GM15510 (cell line): Measurements from ENCODE around the gene ANKRD33B.

Experiments
- POLR2A ChIP-seq: IDR thresholded peaks from 3 replicates; pipeline ENCODE4 v1.6.1; 2011; ENCODE audit warnings: borderline replicate concordance; ENCODE audit not compliant: insufficient read length; ENCODE audit errors: extremely low read depth

ANKRD33B gene

GRCh38 chr5:10701567-10702039, 137.7 kb downstream of the ANKRD33B start:
- TF ChIP-seq POLR2A, result no peak

- TF ChIP-seq POLR2A, result no peak
These were observed 138.3 kb downstream of the ANKRD33B start for GRCh38 chr5:10702040-10702629.

- TF ChIP-seq POLR2A, result no peak
These were observed 139.1 kb downstream of the ANKRD33B start for GRCh38 chr5:10702911-10703491.

GRCh38 chr5:10703676-10704075, 139.8 kb downstream of the ANKRD33B start:
- TF ChIP-seq POLR2A, result no peak

- TF ChIP-seq POLR2A, result no peak
These were observed 141.2 kb downstream of the ANKRD33B start for GRCh38 chr5:10704949-10705621.

GRCh38 chr5:10705747-10706146, 141.9 kb downstream of the ANKRD33B start:
- no peak for TF ChIP-seq POLR2A

- no peak for TF ChIP-seq POLR2A
These were observed 142.5 kb downstream of the ANKRD33B start for GRCh38 chr5:10706326-10706725.
